NCI-H2227 (cell line): Measurements from ENCODE around the gene RASGRP2.
A peak's percentile ranks its signal among the peaks of the same experiment; 100 is the strongest.

Source experiments
- DNase-seq: peaks from one replicate; lab custom pipeline; 2025; ENCODE audit not compliant: unreplicated experiment; lab: John Stamatoyannopoulos, UW

RASGRP2 gene

GRCh38 chr11:64698427-64698826, 45.5 kb downstream of the RASGRP2 start:
- DNase-seq: no peak

DNA sequence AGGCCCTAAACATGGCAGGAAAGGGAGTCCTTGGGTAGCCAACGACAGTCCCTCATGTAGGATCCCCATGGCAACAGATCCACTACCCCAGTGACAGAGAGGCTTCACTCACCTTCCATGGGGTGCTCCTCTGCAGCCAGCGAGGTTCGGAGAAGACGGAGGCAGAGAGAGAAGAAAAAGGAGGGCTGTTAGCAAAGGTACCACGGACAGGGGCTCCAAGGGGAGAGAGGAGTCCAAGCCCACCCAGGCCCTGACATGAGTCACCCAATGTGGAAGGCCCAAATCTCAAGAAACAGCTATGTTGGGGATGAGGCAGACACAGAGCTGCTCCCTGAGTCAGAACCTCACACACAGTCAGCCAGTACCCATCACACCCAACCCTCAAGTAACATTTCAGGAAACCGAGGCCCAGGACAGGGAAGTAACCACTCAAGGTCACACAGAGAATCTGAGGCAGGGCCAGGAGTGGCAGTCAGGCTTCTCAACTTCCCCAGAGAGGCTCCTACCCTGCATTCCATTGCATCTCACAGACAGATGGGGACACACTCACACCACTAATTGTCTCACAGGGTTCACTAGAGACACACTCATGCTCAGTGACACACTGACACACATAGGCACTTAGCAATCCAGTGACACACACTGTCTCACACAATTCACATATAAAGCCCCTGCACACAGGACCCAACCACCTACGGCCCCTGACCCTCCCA, 46.1 kb downstream of the RASGRP2 start:
- DNase-seq: no peak

GRCh38 chr11:64696045-64696444, 47.9 kb downstream of the RASGRP2 start:
- DNase-seq: no peak

- DNase-seq: no peak
Observed at GRCh38 chr11:64695548-64695947, 48.4 kb downstream of the RASGRP2 start.

DNA sequence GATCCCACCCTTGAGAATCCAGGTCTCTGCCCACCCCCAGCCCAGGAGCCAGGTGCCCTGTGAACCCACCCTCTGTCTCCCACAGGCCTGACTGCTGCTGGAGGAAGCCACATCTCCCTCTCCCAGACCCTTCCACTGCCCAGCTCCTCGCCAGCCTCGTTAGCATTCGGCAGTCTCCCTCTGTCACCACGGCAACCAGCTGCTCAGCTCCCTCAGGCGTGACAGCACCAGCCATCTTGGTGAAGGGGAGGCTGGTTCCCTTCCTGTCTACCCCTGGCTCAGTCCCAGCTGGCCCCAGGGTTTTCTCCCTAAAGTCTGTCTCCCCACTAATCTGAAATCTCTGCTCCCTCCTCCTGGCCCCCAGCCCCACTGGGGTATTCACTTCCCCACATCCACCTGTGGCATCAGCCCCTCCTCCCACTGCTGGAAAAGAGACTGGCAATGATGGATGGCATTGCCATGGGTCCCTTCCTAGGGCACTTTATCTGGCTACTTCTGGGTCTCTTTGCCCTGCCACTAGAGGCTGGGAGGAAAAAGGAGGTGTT, 49.0 kb downstream of the RASGRP2 start:
- peak; percentile 82 for DNase-seq

DNA sequence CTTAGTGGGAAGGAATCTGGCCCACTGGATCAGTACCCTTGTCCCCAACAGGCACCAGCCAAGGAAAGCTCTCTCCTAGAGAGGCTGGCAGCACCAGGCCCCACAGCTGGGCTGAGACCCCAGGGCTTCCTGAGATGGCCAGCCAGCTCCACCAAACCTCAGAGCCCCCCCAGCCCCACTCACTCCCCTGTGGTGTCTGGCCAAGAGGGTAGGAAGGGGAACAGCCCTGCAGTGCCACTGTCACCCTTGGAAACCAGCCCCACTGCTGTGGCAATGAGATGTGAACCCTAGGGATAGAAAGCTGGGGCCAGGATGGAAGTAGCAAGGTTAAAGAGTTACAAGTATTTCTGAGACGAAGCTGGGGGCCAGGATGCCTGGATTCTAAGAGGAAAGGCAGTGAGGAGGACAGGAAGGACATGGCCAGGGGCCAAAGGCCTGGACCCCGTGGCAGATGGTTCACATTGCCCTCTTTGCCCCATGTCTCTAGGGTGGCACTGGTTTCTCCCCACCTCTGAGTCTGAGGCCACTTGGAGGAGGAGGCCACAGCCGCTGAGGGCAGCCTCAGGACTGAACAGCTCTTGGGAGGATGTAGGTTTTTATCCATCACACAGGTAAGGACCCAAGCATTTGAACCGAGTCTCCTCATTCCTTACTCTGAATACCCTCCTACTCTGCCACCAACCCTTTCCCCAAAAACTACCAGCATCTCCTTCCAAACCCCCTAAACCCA, 49.8 kb downstream of the RASGRP2 start:
- no peak for DNase-seq

DNA sequence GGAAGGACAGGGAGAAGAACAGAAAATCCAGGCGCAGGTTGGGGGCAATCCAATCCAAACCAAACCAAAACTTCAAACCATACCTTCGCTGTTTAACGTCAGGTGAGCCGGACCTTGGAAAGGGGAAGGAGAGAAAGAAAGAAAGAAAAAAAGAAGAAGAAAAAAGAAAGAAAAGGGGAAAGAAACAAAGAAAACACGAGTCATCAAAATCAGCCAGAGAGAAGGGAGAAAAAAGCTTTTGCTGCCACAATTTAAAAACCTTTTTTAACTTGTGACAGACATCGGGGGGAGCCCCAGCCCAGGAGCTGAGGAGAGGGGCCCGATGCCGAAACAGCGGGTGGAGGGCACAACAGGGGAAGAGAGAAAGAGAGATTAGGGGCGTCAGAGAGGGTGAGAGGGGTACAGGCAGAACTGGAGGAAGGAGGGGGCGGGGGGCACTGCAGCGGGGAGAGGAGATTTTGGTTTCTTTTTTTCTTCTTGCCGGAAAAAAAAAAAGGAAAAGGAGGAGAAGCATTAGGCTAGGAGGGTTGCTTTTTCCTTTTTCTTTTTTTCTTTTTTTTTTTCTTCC, 51.1 kb downstream of the RASGRP2 start:
- no peak for DNase-seq

- DNase-seq: no peak
Observed at GRCh38 chr11:64691543-64691942, 52.4 kb downstream of the RASGRP2 start.

DNA sequence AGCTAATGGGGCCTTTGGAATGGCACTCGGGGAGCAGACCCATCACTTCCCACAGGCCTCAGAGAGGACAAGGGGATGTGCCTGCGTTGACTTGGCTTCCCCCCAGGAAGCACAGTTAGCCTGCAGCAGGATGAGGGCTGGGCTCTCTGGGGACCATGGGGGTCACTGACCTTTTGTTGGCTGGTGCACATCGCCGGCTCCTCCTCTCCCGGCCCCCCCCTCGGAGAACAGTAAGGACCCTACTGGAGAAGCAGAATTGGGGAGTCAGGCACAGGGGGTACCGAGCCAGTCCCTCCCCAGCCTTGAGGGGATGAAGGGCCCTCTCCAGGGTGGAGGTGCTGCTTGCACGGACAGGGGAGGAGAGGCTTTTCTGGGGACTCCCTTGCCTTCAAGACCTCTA, 53.7 kb downstream of the RASGRP2 start:
- no peak for DNase-seq

GRCh38 chr11:64688534-64688982, 55.4 kb downstream of the RASGRP2 start:
- peak; percentile 94 for DNase-seq

GRCh38 chr11:64687643-64688533, 56.1 kb downstream of the RASGRP2 start:
- no peak for DNase-seq

- DNase-seq: no peak
Observed at GRCh38 chr11:64687204-64687603, 56.7 kb downstream of the RASGRP2 start.

DNA sequence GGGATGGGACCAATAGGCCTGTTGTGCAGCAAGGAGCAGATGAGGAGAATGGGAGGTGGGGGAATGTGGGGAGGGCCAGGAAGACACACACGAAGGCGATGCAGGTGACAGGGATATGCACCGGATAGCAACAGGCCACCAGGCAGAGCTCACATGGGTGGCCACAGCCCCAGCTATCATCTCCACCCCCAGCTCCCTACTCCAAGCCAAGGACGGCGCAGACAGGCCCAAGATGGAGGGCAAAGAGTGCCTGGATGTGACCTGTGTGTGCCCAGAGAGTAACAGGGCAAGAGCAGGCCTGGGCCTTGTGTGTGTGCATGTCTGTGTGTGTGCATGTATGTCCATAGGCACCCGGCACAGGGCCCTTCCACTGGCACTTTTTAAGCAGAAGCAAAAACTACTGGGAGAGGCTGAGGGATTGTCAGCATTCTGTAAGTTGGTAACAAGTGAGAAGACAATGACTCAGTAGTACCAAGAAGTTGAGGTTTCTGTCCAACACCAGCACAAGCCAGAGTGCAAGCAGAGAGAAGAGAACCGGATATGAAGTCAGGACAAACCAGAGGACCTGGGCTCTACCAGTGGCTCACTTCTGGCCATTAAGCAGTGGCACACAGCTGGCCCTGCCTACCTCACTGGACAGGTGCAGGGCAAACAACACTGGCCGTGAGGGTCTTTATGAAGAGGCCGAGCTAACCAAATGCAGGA, 57.3 kb downstream of the RASGRP2 start:
- no peak for DNase-seq

GRCh38 chr11:64685536-64685935, 58.4 kb downstream of the RASGRP2 start:
- DNase-seq: no peak

GRCh38 chr11:64684357-64684756, 59.6 kb downstream of the RASGRP2 start:
- no peak for DNase-seq

DNA sequence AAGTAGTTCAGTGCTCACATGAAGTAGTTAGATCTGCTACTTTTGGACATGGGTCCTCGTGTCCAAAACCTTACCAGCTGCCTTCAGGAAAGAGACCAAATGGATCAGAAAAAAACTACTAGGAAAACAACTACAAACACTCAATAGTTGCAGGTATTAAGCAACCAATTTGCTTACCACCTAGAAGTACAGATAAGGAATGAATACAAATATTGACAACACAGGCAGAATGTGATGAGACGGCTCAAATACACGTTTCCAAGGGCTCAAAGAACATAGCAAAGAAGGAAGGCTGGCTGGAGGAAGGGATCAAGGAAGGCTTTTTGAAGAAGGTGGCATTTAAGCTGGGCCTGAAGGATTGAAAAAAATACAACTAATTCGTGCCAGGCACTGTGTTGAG, 62.8 kb downstream of the RASGRP2 start:
- DNase-seq: no peak

GRCh38 chr11:64679846-64680245, 64.1 kb downstream of the RASGRP2 start:
- DNase-seq: no peak

DNA sequence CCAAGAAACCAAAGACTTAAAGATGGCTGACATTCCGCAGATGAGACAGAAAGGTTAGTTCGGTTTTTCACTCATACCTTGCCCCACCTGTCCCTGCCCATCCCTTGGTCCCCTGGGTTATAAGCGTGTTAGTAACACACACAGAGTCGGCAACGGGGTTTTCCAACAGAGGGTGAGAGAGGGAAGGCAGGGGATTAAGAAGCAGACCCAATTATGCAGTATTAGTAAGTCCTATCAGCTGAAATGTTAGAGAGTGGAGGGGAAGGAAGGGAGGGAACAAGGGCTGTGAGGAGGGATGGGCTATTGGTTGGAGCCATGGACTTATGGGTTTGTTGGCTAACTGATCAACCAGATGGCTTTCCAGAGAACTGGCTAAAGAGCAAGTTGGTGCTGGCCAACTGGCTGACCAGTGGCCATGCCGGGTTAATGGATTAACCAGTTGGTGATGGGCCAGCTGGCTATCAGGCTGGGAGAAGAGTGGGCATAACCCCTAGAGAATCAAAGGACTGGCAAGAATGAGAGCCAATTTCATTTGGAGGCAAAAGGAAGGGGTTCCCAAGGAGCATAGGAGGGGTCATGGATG, 66.4 kb downstream of the RASGRP2 start:
- no peak for DNase-seq
